OCI-LY7 (cell line): ENCODE data around the gene TBC1D5. TPM values are rescaled to one million over a fixed set of nuclear protein-coding genes. Genes with fewer than 3 reads are reported as not detected.

ENCODE experiments used
- BruUV-seq: library from RNA; stranded (reverse); fragments of 400-500 nt; replicated peaks from 2 replicates; lab custom pipeline; 2021; lab: Mats Ljungman, UMichigan
- CTCF ChIA-PET: fragments of 300-600 bp; sonication (Branson Sonifier 250); formaldehyde crosslinking; loops from one replicate; lab custom pipeline; 2022; ENCODE audit warnings: antibody characterized with exemption; ENCODE audit not compliant: unreplicated experiment; lab: Charles Lee
- POLR2A ChIA-PET: fragments of 300-600 bp; sonication (Branson Sonifier 250); formaldehyde crosslinking; loops from one replicate; lab custom pipeline; 2022; ENCODE audit warnings: antibody characterized with exemption; lab: Charles Lee
- DNase-seq: peaks from one replicate; pipeline ENCODE4 v3.0.0-alpha.2; 2015; ENCODE audit warnings: low spot score
- H2AFZ ChIP-seq: fragments of 200-600 bp; sonication (generic), shearing (Covaris generic); 2 replicates; pipeline ENCODE4 v1.6.1; 2014; ENCODE audit warnings: mild to moderate bottlenecking, antibody characterized with exemption, low read length, moderate library complexity
- H3K27ac ChIP-seq: fragments of 200-600 bp; sonication (generic); 2 replicates; pipeline ENCODE4 v1.5.1; 2014; ENCODE audit warnings: mixed run types, low read depth, mild to moderate bottlenecking, moderate library complexity, low read length, inconsistent platforms; ENCODE audit not compliant: poor library complexity, severe bottlenecking
- H3K36me3 ChIP-seq: fragments of 200-600 bp; sonication (generic); 2 replicates; pipeline ENCODE4 v1.6.1; 2014; ENCODE audit warnings: mild to moderate bottlenecking, antibody characterized with exemption, low read length, moderate library complexity, mixed read lengths; ENCODE audit not compliant: insufficient read depth
- H3K4me1 ChIP-seq: fragments of 200-600 bp; sonication (generic); 2 replicates; pipeline ENCODE4 v1.5.1; 2014; ENCODE audit warnings: mild to moderate bottlenecking, low read length; ENCODE audit not compliant: insufficient read depth, poor library complexity, severe bottlenecking
- H3K4me2 ChIP-seq: fragments of 200-600 bp; sonication (generic); 2 replicates; pipeline ENCODE4 v1.6.1; 2014; ENCODE audit warnings: mild to moderate bottlenecking, low read length
- H3K4me3 ChIP-seq: fragments of 200-600 bp; sonication (generic); 2 replicates; pipeline ENCODE4 v1.5.1; 2014; ENCODE audit warnings: mild to moderate bottlenecking, low read depth, low read length; ENCODE audit not compliant: poor library complexity, severe bottlenecking
- H3K79me2 ChIP-seq: fragments of 200-600 bp; sonication (generic); 2 replicates; pipeline ENCODE4 v1.6.1; 2016; ENCODE audit warnings: low read depth, mild to moderate bottlenecking, low read length, moderate library complexity, mixed read lengths; ENCODE audit not compliant: insufficient read depth
- H3K9me2 ChIP-seq: fragments of 200-600 bp; sonication (generic); 2 replicates; pipeline ENCODE4 v1.6.1; 2016; ENCODE audit warnings: mild to moderate bottlenecking, low read length, mixed read lengths; ENCODE audit not compliant: insufficient read depth
- H3K9me3 ChIP-seq: fragments of 200-600 bp; sonication (generic); 2 replicates; pipeline ENCODE4 v1.6.1; 2014; ENCODE audit warnings: mild to moderate bottlenecking, mixed run types, low read length, mixed read lengths
- H4K20me1 ChIP-seq: fragments of 200-600 bp; sonication (generic); 2 replicates; pipeline ENCODE4 v1.6.1; 2014; ENCODE audit warnings: mild to moderate bottlenecking, antibody characterized with exemption, low read length, moderate library complexity, mixed read lengths; ENCODE audit not compliant: insufficient read depth
- CTCF ChIP-seq: fragments of 200-600 bp; sonication (generic); conservative IDR thresholded peaks from 2 replicates; pipeline ENCODE4 v1.5.1; 2014; ENCODE audit warnings: mild to moderate bottlenecking, antibody characterized with exemption, low read length, moderate library complexity, mixed read lengths
- EZH2phosphoT487 ChIP-seq: fragments of 200-600 bp; sonication (generic); IDR thresholded peaks from 2 replicates; pipeline ENCODE4 v1.6.1; 2018; ENCODE audit warnings: low read depth, borderline replicate concordance, mild to moderate bottlenecking, mixed run types, antibody characterized with exemption, low read length, moderate library complexity, mixed read lengths
- intact Hi-C: fragments of 100-400 bp; cut with micrococcal nuclease; formaldehyde crosslinking; loops from one replicate; pipeline ENCODE4 v1.10.0; 2022; ENCODE audit not compliant: unreplicated experiment
- total RNA-seq, 2 experiments: library from RNA; depleted of rRNA in 1 of 2; stranded (reverse); fragments of >200 nt in 1 of 2; shearing (Covaris generic) in 1 of 2; gene quantifications; 2 replicates each; pipeline ENCODE4 v1.2.3, GENCODE V29; 2014 to 2022

The TBC1D5 gene
- total RNA-seq, 2 experiments from 2014 or later, result 78.5 to 82.4 TPM

- Histone ChIP-seq H4K20me1 (no peaks in the 10 kb centered on the region), H2AFZ (no peak overlapping the region; the same call in 1 of the 2 replicates), H3K9me2 (no peaks in the 10 kb centered on the region), H3K36me3 (no peaks in the 10 kb centered on the region), H3K9me3 (no peaks in the 10 kb centered on the region), H3K79me2 (no peaks in the 10 kb centered on the region), H3K4me3 (no peak overlapping the region), H3K4me2 (no peak overlapping the region), H3K4me1 (no peaks in the 10 kb centered on the region), H3K27ac (no peak overlapping the region)
- ChIA-PET POLR2A (no interaction called here), CTCF (no interaction called here)
- no TSS peak for BruUV-seq
- intact Hi-C loops, result no loop called here
- TF ChIP-seq CTCF (no peak), EZH2phosphoT487 (no peak)
- DNase-seq, result no peak
These were observed 29.0 kb upstream of the TBC1D5 start for GRCh38 chr3:17771177-17772017.

GRCh38 chr3:17770682-17771081 is 28.3 kb upstream of the TBC1D5 start:
- intact Hi-C loops, result no loop called here
- Histone ChIP-seq H3K79me2 (no peaks in the 10 kb centered on the region), H3K4me2 (no peak overlapping the region), H3K9me3 (no peaks in the 10 kb centered on the region), H3K36me3 (no peaks in the 10 kb centered on the region), H3K4me3 (no peak overlapping the region), H3K4me1 (peaks cover 7% of the 10 kb centered on the region), H4K20me1 (no peaks in the 10 kb centered on the region), H3K27ac (no peak overlapping the region), H2AFZ (no peak overlapping the region), H3K9me2 (no peaks in the 10 kb centered on the region)
- CTCF ChIA-PET, result no interaction called here
- no peak for DNase-seq
- no TSS peak for BruUV-seq
- POLR2A ChIA-PET, result no interaction called here
- TF ChIP-seq EZH2phosphoT487 (no peak), CTCF (no peak)
